ENCODE data around the gene PTMA. TPM values are rescaled to one million over a fixed set of nuclear protein-coding genes. Genes with fewer than 3 reads are reported as not detected.
"Not testable (repeated sequence)": the region's sequence is repeated elsewhere in the genome, so short reads cannot be mapped to it uniquely, and the experiment has no call there.

The PTMA gene
- total RNA-seq (2021; fragmentation: NEBNext Ultra II Directional; extraction: Animal tissue kit (Norgen Biotek cat#: 25700)): 100 to 1,000 TPM; 467 to 853 (median 787) TPM
- long read RNA-seq, transcript PTMA-202 (5 exons, 1,221 nt): major isoform, 519 of 630 reads
- long read RNA-seq, transcript PTMA-201 (5 exons, 1,212 nt): minor isoform, 54 of 630 reads
- long read RNA-seq, partial matches to known transcripts: 13 of 630 reads
- long read RNA-seq, other reads (novel, unspliced or antisense): 41 of 630 reads

GRCh38 chr2:231707927-231708772 is at the start of gene PTMA:
TSS of gene PTMA (plus strand) at chr2:231708525. CDS start at chr2:231708707, 182 bp downstream.
- H3K4me1 Mint-ChIP-seq (ENCODE audit: low read depth): peaks cover 18% of the 10 kb centered on the region
- H3K4me3 Mint-ChIP-seq: peak within 1 kb of the TSS; percentile 96
- H3K27me3 Mint-ChIP-seq (ENCODE audit: insufficient read depth): peaks cover 3% of the 10 kb centered on the region; the same call in 1 of the 2 replicates
- H3K9me3 Mint-ChIP-seq: no peaks in the 10 kb centered on the region
- H3K27ac Mint-ChIP-seq: peak within 1 kb of the TSS; percentile 99
- no peak for TF ChIP-seq CTCF (IDR thresholded peaks at IDR 0.05)
- DNase-seq: peak; percentile 99
- peaks cover 24% of the 10 kb centered on the region for H3K36me3 Mint-ChIP-seq (ENCODE audit: low read depth)

GRCh38 chr2:231660073-231660472 is 48.3 kb upstream of the PTMA start:
- peaks cover 12% of the 10 kb centered on the region; the same call in 1 of the 2 replicates for H3K4me1 Mint-ChIP-seq (ENCODE audit: low read depth)
- not testable (repeated sequence) for H3K36me3 Mint-ChIP-seq (ENCODE audit: low read depth); H3K9me3 Mint-ChIP-seq; H3K4me3 Mint-ChIP-seq; H3K27me3 Mint-ChIP-seq (ENCODE audit: insufficient read depth); DNase-seq; H3K27ac Mint-ChIP-seq

GRCh38 chr2:231660860-231661259 is 47.5 kb upstream of the PTMA start:
- TF ChIP-seq CTCF (IDR thresholded peaks at IDR 0.05): no peak
- H3K27me3 Mint-ChIP-seq (ENCODE audit: insufficient read depth): no peaks in the 10 kb centered on the region; the same call in 1 of the 2 replicates
- DNase-seq: no peak
- H3K4me3 Mint-ChIP-seq: no peak overlapping the region
- no peaks in the 10 kb centered on the region for H3K9me3 Mint-ChIP-seq
- peaks cover 6% of the 10 kb centered on the region; the same call in 1 of the 2 replicates for H3K36me3 Mint-ChIP-seq (ENCODE audit: low read depth)
- peaks cover 12% of the 10 kb centered on the region for H3K4me1 Mint-ChIP-seq (ENCODE audit: low read depth)
- no peak overlapping the region for H3K27ac Mint-ChIP-seq

- DNase-seq: no peak
- no peaks in the 10 kb centered on the region for H3K9me3 Mint-ChIP-seq
- peak overlapping the region; percentile 55; the same call in 1 of the 2 replicates for H3K27ac Mint-ChIP-seq
- H3K27me3 Mint-ChIP-seq (ENCODE audit: insufficient read depth): no peaks in the 10 kb centered on the region; the same call in 1 of the 2 replicates
- peaks cover 11% of the 10 kb centered on the region for H3K4me1 Mint-ChIP-seq (ENCODE audit: low read depth)
- H3K36me3 Mint-ChIP-seq (ENCODE audit: low read depth): peaks cover 6% of the 10 kb centered on the region; the same call in 1 of the 2 replicates
- TF ChIP-seq CTCF (IDR thresholded peaks at IDR 0.05): no peak
- peak overlapping the region; percentile 57; the same call in 1 of the 2 replicates for H3K4me3 Mint-ChIP-seq
These were observed 46.8 kb upstream of the PTMA start for GRCh38 chr2:231661422-231662027.

- Mint-ChIP-seq H3K4me3 (peak overlapping the region; percentile 57; the same call in 1 of the 2 replicates), H3K27me3 (ENCODE audit: insufficient read depth) (no peaks in the 10 kb centered on the region; the same call in 1 of the 2 replicates), H3K9me3 (no peaks in the 10 kb centered on the region), H3K4me1 (ENCODE audit: low read depth) (peaks cover 15% of the 10 kb centered on the region), H3K36me3 (ENCODE audit: low read depth) (peaks cover 6% of the 10 kb centered on the region; the same call in 1 of the 2 replicates), H3K27ac (peak overlapping the region; percentile 55; the same call in 1 of the 2 replicates)
- peak; percentile 89 for DNase-seq
- no peak for TF ChIP-seq CTCF (IDR thresholded peaks at IDR 0.05)
These were observed 46.1 kb upstream of the PTMA start for GRCh38 chr2:231662028-231662810.

Data from HFFc6 (cell line).